ENCODE data around the gene C1orf50. TPM values are rescaled to one million over a fixed set of nuclear protein-coding genes. Genes with fewer than 3 reads are reported as not detected.

C1orf50 gene
- total RNA-seq = 2.8 and 4.6 TPM in 2 replicates

GRCh38 chr1:42766741-42767509 lies at the start of gene C1orf50, which contains the start of gene P3H1:
C1orf50 (plus strand) TSS chr1:42767249; CDS start chr1:42767312, 63 bp downstream.
P3H1 (minus strand) TSS chr1:42767028; CDS start chr1:42766971, 57 bp downstream.

DNA sequence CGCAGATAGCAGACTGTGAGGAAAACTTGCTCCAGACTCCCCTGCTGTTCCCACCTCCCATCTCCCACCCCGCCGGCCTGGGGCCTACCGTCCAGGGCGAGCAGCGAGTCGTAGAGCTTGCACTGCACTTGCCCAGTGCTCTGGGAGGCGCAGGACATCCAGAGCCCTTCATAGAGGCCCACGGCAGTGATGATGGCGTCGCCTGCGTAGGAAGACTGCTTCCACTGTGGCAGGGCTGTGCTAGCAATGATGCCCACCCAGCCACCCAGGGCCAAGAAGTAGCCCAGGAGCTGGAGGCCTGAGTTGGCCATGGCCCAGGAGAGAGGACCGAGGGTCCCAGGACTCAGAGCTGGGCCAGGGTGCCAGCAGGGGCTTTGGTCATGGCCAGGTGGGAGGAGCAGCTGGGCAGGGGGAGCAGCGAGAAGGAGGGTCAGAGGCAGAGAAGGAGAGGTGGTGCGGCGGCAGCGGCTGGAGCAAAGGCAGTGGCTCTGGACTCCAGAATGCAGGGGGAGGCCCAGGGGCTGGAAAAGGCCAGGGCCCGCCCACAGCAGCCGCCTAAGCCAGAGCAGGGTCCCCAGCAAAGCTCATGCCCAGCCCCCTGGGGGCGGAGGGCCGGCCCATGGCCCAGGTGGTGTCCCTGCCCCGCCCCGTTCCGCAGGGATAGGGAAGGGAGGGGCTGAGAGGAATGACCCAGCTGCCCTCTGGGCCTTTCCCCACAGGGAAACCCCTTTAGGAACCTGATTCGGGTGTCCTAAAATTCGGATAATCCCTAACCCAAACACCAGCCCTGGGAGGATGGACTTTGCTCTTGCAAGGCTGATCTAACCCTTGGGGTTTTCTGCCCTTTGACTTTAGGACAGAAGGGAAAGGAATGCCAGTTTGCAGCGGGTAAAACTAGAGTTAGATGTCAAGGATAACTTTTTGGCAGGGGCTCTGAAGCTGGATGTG lies 27.0 kb upstream of the C1orf50 start, which contains the start of gene CLDN19:
TSS of gene CLDN19 (minus strand) at position 484 of the 948 bp plus-strand sequence. CDS start at position 311, 173 bp downstream.

GRCh38 chr1:42784946-42785693 lies 18.1 kb downstream of the C1orf50 start, which contains the start of gene TMEM269:
TMEM269 (plus strand) TSS chr1:42784991; CDS start chr1:42789894, 4,903 bp downstream.

GRCh38 chr1:42816585-42817439 lies 49.8 kb downstream of the C1orf50 start, which contains the start of the genes ERMAP and SVBP:
ERMAP (plus strand) TSS chr1:42817122; CDS start chr1:42830449, 13,327 bp downstream.
SVBP (minus strand) TSS chr1:42817397; CDS start chr1:42816544, 853 bp downstream.

Other genes with a start within 250 kb of the C1orf50 start
- gene PPIH, start 108.8 kb upstream of the C1orf50 start, total RNA-seq = 13.1 and 17.1 TPM in 2 replicates
- gene YBX1, start 84.8 kb upstream of the C1orf50 start, total RNA-seq = 440 and 521 TPM in 2 replicates
- not detected in 2 replicates for gene CLDN19, start 27.0 kb upstream of the C1orf50 start, total RNA-seq
- 71.1 and 80.8 TPM in 2 replicates for gene P3H1, start 221 bp upstream of the C1orf50 start, total RNA-seq
- under 0.01 TPM in 1 of 2 replicates, not detected in the other for gene TMEM269, start 17.7 kb downstream of the C1orf50 start, total RNA-seq
- 9.1 and 10.7 TPM in 2 replicates for gene ERMAP, start 49.9 kb downstream of the C1orf50 start, total RNA-seq
- 21.1 and 32.9 TPM in 2 replicates for gene SVBP, start 50.1 kb downstream of the C1orf50 start, total RNA-seq
- 6.0 and 8.4 TPM in 2 replicates for gene ZNF691, start 79.4 kb downstream of the C1orf50 start, total RNA-seq
- gene SLC2A1, start 191.6 kb downstream of the C1orf50 start, total RNA-seq = 5.8 and 13.3 TPM in 2 replicates

Data from dermis lymphatic vessel endothelial cell (primary cell).